Subcutaneous adipose tissue (tissue), 4 donors: ENCODE measurements around the gene SBF2. TPM values are rescaled to one million over a fixed set of nuclear protein-coding genes. Genes with fewer than 3 reads are reported as not detected.

Experiments used
- total RNA-seq, 4 donors: library from RNA; depleted of rRNA; stranded (reverse); fragments of >200 nt; gene quantifications; one replicate each; pipeline ENCODE4 v1.1.0, GENCODE V29; 2016
- TF ChIP-seq, protein P1 (sequence below): fragments of 450-650 bp; IDR thresholded peaks from one replicate; pipeline ENCODE4 v1.5.1; 2016; ENCODE audit warnings: low read depth, mild to moderate bottlenecking, control low read depth, antibody characterized with exemption, moderate library complexity

SBF2 gene
- total RNA-seq, 4 donors from 2014 or later = 87.2 to 103 (median 97.3) TPM

DNA sequence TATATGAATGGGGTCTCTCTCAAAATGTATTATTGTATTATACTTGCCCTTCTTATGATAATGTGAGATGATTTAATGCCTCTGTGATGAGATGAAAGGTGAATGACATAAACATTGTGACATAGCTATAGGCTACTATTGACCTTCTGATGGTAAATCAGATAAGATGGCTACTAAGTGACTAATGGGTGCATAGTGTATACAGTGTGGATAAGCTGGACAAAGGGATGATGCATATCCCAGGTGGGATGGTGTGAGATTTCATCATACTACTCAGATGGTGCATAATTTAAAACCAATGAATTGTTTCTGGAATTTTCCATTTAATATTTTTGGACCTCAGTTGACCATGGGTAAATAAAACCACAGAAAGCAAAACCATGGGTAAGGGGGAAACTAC lies 243.5 kb downstream of the SBF2 start:
- TF ChIP-seq, protein P1, sequence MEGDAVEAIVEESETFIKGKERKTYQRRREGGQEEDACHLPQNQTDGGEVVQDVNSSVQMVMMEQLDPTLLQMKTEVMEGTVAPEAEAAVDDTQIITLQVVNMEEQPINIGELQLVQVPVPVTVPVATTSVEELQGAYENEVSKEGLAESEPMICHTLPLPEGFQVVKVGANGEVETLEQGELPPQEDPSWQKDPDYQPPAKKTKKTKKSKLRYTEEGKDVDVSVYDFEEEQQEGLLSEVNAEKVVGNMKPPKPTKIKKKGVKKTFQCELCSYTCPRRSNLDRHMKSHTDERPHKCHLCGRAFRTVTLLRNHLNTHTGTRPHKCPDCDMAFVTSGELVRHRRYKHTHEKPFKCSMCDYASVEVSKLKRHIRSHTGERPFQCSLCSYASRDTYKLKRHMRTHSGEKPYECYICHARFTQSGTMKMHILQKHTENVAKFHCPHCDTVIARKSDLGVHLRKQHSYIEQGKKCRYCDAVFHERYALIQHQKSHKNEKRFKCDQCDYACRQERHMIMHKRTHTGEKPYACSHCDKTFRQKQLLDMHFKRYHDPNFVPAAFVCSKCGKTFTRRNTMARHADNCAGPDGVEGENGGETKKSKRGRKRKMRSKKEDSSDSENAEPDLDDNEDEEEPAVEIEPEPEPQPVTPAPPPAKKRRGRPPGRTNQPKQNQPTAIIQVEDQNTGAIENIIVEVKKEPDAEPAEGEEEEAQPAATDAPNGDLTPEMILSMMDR = no peak

DNA sequence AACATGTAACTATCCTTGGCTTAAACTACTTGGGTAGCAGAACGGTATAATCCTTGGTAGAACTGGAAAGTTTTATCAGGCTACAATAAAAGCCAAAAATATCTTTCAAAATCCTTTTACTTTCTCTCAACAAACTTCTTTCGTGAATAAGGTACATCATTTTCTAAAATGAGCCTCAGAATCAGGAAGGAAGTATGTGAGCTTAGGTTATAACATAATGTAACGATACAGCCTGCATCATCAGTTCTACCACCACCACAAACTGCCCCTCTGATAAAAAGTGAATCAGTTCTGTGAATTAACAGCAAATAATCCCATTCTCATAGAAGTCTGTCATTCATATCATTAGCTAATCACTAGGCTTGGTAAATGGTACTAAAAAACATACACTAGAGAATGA lies 244.3 kb downstream of the SBF2 start:
- TF ChIP-seq, protein P1 = no peak

DNA sequence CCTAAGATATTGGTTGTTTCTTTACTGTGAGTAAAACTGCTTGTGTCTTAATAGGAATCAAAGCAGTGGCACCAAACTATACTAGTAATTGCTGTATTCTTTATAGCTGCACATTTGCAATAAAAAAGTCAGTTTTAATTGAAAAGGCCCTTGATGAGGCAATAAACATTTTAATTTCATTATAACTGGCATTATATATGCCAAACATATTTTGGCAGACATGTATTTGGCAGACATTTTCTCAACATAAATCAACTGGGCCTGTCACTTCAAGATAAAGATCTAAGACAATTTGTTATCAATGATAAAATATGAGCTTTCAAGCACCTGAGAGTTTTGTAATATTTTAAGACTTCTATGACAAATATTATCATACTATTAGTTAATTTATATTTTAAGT lies 245.7 kb downstream of the SBF2 start:
- TF ChIP-seq, protein P1 = no peak

DNA sequence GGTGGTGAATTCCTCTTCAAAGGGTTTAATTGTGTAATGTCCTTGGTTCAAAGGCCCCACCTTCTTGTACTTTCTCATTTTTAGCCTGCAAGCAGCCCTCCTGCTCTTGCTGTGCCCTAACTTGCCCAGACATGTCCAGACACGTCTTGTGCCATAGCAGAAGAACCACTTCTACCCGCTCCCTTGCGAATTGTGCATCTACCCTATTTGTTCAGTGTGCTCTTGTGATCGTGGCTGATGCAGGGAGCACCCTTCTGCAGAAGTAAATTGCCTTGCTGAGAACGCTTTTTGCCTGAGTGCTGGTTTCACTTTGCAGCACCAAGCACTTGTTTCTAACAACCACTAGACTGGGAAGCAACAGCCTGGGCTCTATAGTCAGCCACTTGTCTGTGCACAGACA lies 249.4 kb downstream of the SBF2 start:
- TF ChIP-seq, protein P1 = no peak

DNA sequence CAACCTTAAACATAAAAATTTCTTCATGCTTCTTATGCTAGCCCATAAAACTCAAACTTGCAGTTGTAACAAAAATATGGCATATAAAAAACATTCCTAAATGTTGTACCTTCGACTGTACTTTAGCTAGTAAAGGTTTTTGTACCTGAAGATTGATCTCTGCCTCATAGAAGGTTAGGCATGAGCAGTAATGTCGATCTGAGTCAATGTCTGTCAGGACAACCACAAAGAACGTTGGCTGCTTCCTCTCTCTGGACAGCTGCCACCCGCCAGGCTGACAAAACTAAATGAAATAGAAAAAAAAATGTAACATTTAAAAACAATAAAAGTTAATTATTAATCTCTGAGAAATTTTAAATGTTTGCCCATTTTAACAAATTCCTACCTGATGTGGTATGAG lies 251.3 kb downstream of the SBF2 start:
- TF ChIP-seq, protein P1 = no peak

DNA sequence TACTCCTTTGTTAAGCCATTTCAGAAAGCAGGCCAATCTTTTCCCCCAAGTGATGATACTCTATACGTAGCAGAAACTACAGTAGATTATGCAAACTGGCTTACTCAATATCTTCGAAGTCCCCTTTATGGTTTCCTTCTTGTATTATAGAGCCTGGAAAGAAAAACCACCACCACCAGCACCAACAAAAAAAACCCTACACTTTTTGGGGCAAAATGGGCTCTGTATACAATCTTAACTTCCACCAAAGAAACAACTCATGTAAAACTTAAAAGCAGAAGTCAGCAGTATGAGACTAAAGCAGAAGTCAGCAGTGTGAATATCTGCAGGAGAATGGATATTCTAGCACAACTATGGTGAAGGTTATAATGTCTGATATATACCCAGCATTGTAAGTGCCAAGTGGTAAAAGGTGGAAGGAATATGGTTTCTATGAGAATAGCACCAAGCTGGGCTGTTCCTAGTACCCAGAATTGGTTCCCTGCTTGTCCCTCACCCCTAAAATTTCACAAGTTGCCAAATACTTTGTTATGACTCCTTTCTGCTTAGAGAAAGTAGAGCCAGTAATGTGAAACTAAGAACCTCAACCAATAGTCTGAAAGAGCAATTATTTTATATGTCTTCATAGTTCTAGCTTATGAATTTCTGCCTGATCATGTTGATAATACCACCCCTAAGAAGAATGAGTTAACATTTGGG lies 252.1 kb downstream of the SBF2 start:
- TF ChIP-seq, protein P1 = no peak

DNA sequence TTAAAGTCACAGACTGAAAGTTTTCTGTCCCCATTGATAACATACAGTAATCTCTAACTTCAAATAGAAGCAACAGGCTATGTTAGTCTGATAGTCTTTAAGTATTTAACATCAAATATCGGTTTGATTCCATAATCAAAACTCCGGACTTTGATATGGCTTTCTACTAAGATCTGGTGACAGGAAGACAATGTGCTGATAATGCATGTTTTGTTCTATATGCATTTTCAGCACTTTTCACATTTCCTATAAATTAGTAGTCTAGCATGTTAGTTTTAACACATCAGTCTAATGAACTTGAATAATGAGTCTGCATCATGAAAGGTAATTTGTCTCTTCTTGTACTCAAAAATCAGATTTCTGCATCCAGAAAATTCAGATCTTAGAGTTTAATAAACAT lies 252.7 kb downstream of the SBF2 start:
- TF ChIP-seq, protein P1 = no peak
